GM18907 (cell line): ENCODE measurements around the gene EPC2.

Source experiments
- ATAC-seq: cut with Tn5 transposase; IDR thresholded peaks from one replicate; pipeline ENCODE4 v1.9.1; 2021; ENCODE audit warnings: mild to moderate bottlenecking, moderate library complexity; ENCODE audit not compliant: unreplicated experiment

Gene EPC2

GRCh38 chr2:148643998-148644882, at the start of gene EPC2:
TSS of gene EPC2 (plus strand) at chr2:148644751. CDS start at chr2:148645018, 267 bp downstream.
- ATAC-seq: peak; percentile 70

GRCh38 chr2:148596018-148596417, 48.5 kb upstream of the EPC2 start:
- no peak for ATAC-seq

- ATAC-seq: no peak
Measured at GRCh38 chr2:148599109-148599991, 45.2 kb upstream of the EPC2 start.

GRCh38 chr2:148602885-148603561, 41.5 kb upstream of the EPC2 start:
- ATAC-seq: no peak

GRCh38 chr2:148603562-148603920, 41.0 kb upstream of the EPC2 start:
- ATAC-seq: peak; percentile 99

GRCh38 chr2:148604927-148605326, 39.6 kb upstream of the EPC2 start:
- no peak for ATAC-seq

GRCh38 chr2:148607566-148607965, 37.0 kb upstream of the EPC2 start:
- ATAC-seq: no peak

GRCh38 chr2:148613231-148614013, 31.1 kb upstream of the EPC2 start:
- no peak for ATAC-seq

GRCh38 chr2:148614014-148614321, 30.6 kb upstream of the EPC2 start:
- ATAC-seq: peak; percentile 26

GRCh38 chr2:148614322-148615049, 30.1 kb upstream of the EPC2 start:
- peak; percentile 96 for ATAC-seq

- no peak for ATAC-seq
Measured at GRCh38 chr2:148615381-148615841, 29.1 kb upstream of the EPC2 start.

GRCh38 chr2:148616662-148617061, 27.9 kb upstream of the EPC2 start:
- ATAC-seq: no peak

- ATAC-seq: no peak
Measured at GRCh38 chr2:148617219-148617618, 27.3 kb upstream of the EPC2 start.

- ATAC-seq: no peak
Measured at GRCh38 chr2:148619560-148620195, 24.9 kb upstream of the EPC2 start.

GRCh38 chr2:148622366-148622765, 22.2 kb upstream of the EPC2 start:
- ATAC-seq: no peak

GRCh38 chr2:148623086-148623485, 21.5 kb upstream of the EPC2 start:
- ATAC-seq: no peak

GRCh38 chr2:148627224-148627623, 17.3 kb upstream of the EPC2 start:
- no peak for ATAC-seq

- no peak for ATAC-seq
Measured at GRCh38 chr2:148634749-148635148, 9.8 kb upstream of the EPC2 start.

GRCh38 chr2:148638543-148638942, 6.0 kb upstream of the EPC2 start:
- no peak for ATAC-seq
